ENCODE data around the gene ARMCX5.

- TF ChIP-seq POLR2AphosphoS5 (IDR thresholded peaks at IDR 0.05; ENCODE audit: low read depth, low read length): no peak
- no peak for TF ChIP-seq REST (IDR thresholded peaks at IDR 0.05; ENCODE audit: insufficient read depth in 1 of 2, low read depth in 2 of 2, low read length in 2 of 2)
- TF ChIP-seq TAF1 (IDR thresholded peaks at IDR 0.05; ENCODE audit: borderline replicate concordance, insufficient read depth, low read length): no peak
- TF ChIP-seq SIN3A (IDR thresholded peaks at IDR 0.05; ENCODE audit: borderline replicate concordance, insufficient read depth, low read length): no peak
Observed at GRCh38 chrX:102593367-102593766, 5.9 kb upstream of the ARMCX5 start.
